Thymus (tissue), 11 donors: ENCODE results near the gene PPP1R12A. TPM values are rescaled to one million over a fixed set of nuclear protein-coding genes. Genes with fewer than 3 reads are reported as not detected.

ENCODE experiments used
- DNase-seq, 9 donors: peaks; one replicate each; pipeline ENCODE4 v3.0.0-alpha.2; 2013; ENCODE audit warnings: low spot score in 9 of 9, low read depth in 6 of 9, missing footprints in 1 of 9
- H3K27ac ChIP-seq, 2 donors: one replicate each; pipeline ENCODE4 v1.5.1; 2013; ENCODE audit warnings: control low read depth in 1 of 2, low read depth in 1 of 2, low read length in 1 of 2, mild to moderate bottlenecking in 1 of 2, moderate library complexity in 1 of 2
- H3K27me3 ChIP-seq, 2 donors: one replicate each; pipeline ENCODE4 v1.5.1; 2013; ENCODE audit warnings: low read length in 1 of 2; ENCODE audit not compliant: control insufficient read depth in 2 of 2, insufficient read depth in 1 of 2
- H3K36me3 ChIP-seq, 2 donors: one replicate each; pipeline ENCODE4 v1.5.1; 2013; ENCODE audit warnings: low read length in 1 of 2, mild to moderate bottlenecking in 1 of 2, moderate library complexity in 1 of 2; ENCODE audit not compliant: control insufficient read depth in 2 of 2, insufficient read depth in 2 of 2
- H3K4me1 ChIP-seq, 2 donors: one replicate each; pipeline ENCODE4 v1.5.1; 2013; ENCODE audit warnings: low read length in 2 of 2; ENCODE audit not compliant: control insufficient read depth in 2 of 2, insufficient read depth in 2 of 2
- H3K4me3 ChIP-seq, 2 donors: one replicate each; pipeline ENCODE4 v1.5.1; 2013; ENCODE audit warnings: low read length in 2 of 2, control low read depth in 1 of 2, mild to moderate bottlenecking in 1 of 2
- H3K9me3 ChIP-seq, 2 donors: one replicate each; pipeline ENCODE4 v1.5.1; 2013; ENCODE audit warnings: low read length in 1 of 2, mild to moderate bottlenecking in 1 of 2; ENCODE audit not compliant: control insufficient read depth in 2 of 2, insufficient read depth in 1 of 2
- WGBS: extraction: QIAGEN DNeasy Blood & Tissue Kit; methylation state at CpG from one replicate; pipeline ENCODE4 v1.1.7; 2013; 5-methylcytosine and 5-hydroxymethylcytosine counted together
- polyA plus RNA-seq: library from polyadenylated mRNA; stranded (reverse); fragments of 200-250 nt; gene quantifications from one replicate; pipeline ENCODE4 v1.2.3, GENCODE V29; 2013
- total RNA-seq: library from RNA; stranded (reverse); fragments of 120-200 nt; gene quantifications from one replicate; pipeline ENCODE4 v1.2.4, GENCODE V29; 2013
- donor health status: healthy.

The PPP1R12A gene
- total and polyA plus RNA-seq, 2 donors = 32.1 to 86.6 TPM

DNA sequence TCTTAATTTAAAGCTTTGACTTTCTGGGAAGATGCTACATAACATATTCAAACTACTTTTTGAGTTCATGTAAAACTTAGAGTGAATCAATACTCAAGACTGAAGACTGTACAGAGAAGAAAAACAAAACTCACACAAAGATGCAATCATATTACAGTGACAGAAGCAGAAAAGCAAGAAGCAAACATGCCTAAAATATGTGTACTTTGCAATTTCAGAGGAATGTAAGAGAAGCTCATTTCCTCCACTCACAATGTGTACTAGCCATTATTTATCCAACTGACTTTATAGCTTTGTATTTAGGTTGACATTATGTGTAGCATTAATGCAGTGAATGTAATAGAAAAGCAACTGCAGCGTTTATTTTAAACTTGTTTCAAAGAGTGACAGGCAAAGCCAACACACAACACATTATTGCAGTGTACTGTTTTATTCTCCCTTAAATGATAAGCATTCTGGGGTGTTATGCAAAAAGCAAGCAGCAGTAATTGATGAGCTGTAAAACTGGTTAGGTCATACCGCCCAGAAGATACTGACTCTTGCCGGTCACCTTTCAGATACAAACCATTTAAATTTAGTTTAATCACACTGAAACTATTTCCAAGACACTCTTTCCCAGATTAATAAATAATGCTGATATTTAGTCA, 156.0 kb downstream of the PPP1R12A start:
- Histone ChIP-seq H3K36me3 (peaks cover 6 to 30% of the 10 kb centered on the region in 2 donors), H3K9me3 (no peaks in the 10 kb centered on the region), H3K4me3 (no peak overlapping the region), H3K27me3 (no peaks in the 10 kb centered on the region), H3K4me1 (no peaks in the 10 kb centered on the region), H3K27ac (no peak overlapping the region)
- WGBS = 98% methylated on average over 3 of the region's 3 CpGs
- DNase-seq = no peak

- no peak overlapping the region for H3K4me3 ChIP-seq
- no peaks in the 10 kb centered on the region for H3K27me3 ChIP-seq
- DNase-seq = no peak
- WGBS = 97% methylated on average over 1 of the region's 1 CpG
- no peak overlapping the region for H3K27ac ChIP-seq
- H3K4me1 ChIP-seq = no peaks in the 10 kb centered on the region
- peaks cover 0 to 18% of the 10 kb centered on the region in 2 donors for H3K36me3 ChIP-seq
- no peaks in the 10 kb centered on the region for H3K9me3 ChIP-seq
Measured at GRCh38 chr12:79776111-79776510, 158.8 kb downstream of the PPP1R12A start.

GRCh38 chr12:79775355-79776027, 159.4 kb downstream of the PPP1R12A start:
- Histone ChIP-seq H3K9me3 (no peaks in the 10 kb centered on the region), H3K27ac (no peak overlapping the region), H3K4me3 (no peak overlapping the region), H3K36me3 (peaks cover 0 to 16% of the 10 kb centered on the region in 2 donors), H3K27me3 (no peaks in the 10 kb centered on the region), H3K4me1 (no peaks in the 10 kb centered on the region)
- 96% methylated on average over 3 of the region's 3 CpGs for WGBS
- no peak for DNase-seq

GRCh38 chr12:79773896-79774295, 161.0 kb downstream of the PPP1R12A start:
- Histone ChIP-seq H3K36me3 (peaks cover 0 to 16% of the 10 kb centered on the region in 2 donors), H3K9me3 (no peaks in the 10 kb centered on the region), H3K27ac (no peak overlapping the region), H3K27me3 (no peaks in the 10 kb centered on the region), H3K4me3 (no peak overlapping the region), H3K4me1 (no peaks in the 10 kb centered on the region)
- no peak for DNase-seq

- no peaks in the 10 kb centered on the region for H3K27me3 ChIP-seq
- no peaks in the 10 kb centered on the region for H3K9me3 ChIP-seq
- no peak overlapping the region for H3K27ac ChIP-seq
- peaks cover 0 to 7% of the 10 kb centered on the region in 2 donors for H3K36me3 ChIP-seq
- no peaks in the 10 kb centered on the region for H3K4me1 ChIP-seq
- H3K4me3 ChIP-seq = no peak overlapping the region
- over 99% methylated on average over 2 of the region's 2 CpGs for WGBS
- DNase-seq = no peak
Measured at GRCh38 chr12:79769860-79770485, 164.9 kb downstream of the PPP1R12A start.

- DNase-seq = no peak
- no peak overlapping the region for H3K4me3 ChIP-seq
- H3K27me3 ChIP-seq = no peaks in the 10 kb centered on the region
- no peaks in the 10 kb centered on the region for H3K9me3 ChIP-seq
- no peaks in the 10 kb centered on the region for H3K4me1 ChIP-seq
- WGBS = 97% methylated on average over 5 of the region's 5 CpGs
- H3K27ac ChIP-seq = no peak overlapping the region
- H3K36me3 ChIP-seq = peaks cover 0 to 1% of the 10 kb centered on the region in 2 donors
Measured at GRCh38 chr12:79769189-79769859, 165.6 kb downstream of the PPP1R12A start.

GRCh38 chr12:79766705-79767464, 168.0 kb downstream of the PPP1R12A start:
- no peak for DNase-seq

DNA sequence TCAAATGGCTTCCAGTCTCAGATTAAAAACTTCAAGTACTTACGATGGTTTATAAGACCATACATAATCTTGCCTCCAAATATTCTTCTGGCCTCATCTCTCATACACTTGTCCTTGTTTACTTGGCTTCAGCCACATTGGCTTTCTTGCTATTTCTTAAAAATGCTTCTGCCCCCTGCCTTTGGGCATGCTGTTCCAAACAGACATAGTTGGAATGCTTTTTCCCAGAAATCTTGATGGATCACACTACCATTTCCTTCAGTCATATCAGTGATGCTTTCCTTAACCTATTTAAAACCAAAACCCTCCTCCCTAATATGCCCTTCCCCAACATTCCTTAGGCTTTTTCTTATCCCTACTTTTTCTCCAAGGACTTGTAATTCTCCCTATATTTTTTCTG, 169.7 kb downstream of the PPP1R12A start:
- no peaks in the 10 kb centered on the region for H3K36me3 ChIP-seq
- H3K4me3 ChIP-seq = no peak overlapping the region
- H3K27ac ChIP-seq = no peak overlapping the region
- no peaks in the 10 kb centered on the region for H3K4me1 ChIP-seq
- 97% methylated on average over 1 of the region's 1 CpG for WGBS
- DNase-seq = no peak
- no peaks in the 10 kb centered on the region for H3K27me3 ChIP-seq
- no peaks in the 10 kb centered on the region for H3K9me3 ChIP-seq

More at GRCh38 chr12:79766705-79767464, 168.0 kb downstream of the PPP1R12A start:
- H3K4me3 ChIP-seq = no peak overlapping the region
- H3K36me3 ChIP-seq = no peaks in the 10 kb centered on the region
- WGBS = 97% methylated on average over 3 of the region's 3 CpGs
- no peaks in the 10 kb centered on the region for H3K27me3 ChIP-seq
- H3K4me1 ChIP-seq = no peaks in the 10 kb centered on the region
- no peaks in the 10 kb centered on the region for H3K9me3 ChIP-seq
- no peak overlapping the region for H3K27ac ChIP-seq
